Prostate gland (tissue), 2 donors: ENCODE data around the gene GALNT2.

Source experiments
- POLR2A ChIP-seq: fragments of 450-650 bp; IDR thresholded peaks from one replicate; pipeline ENCODE4 v1.6.1; 2016; ENCODE audit warnings: antibody characterized with exemption, mild to moderate bottlenecking
- TF ChIP-seq, protein P1 (sequence below), 4 experiments: fragments of 200-600 bp in 2 of 4; fragments of 450-650 bp in 2 of 4; sonication (generic) in 2 of 4; IDR thresholded peaks; 1 replicate in 3 of 4; 2 replicates in 1 of 4; pipeline ENCODE4 v1.5.1; 2016 to 2019; ENCODE audit warnings: antibody characterized with exemption in 4 of 4, mild to moderate bottlenecking in 2 of 4, moderate library complexity in 2 of 4

DNA sequence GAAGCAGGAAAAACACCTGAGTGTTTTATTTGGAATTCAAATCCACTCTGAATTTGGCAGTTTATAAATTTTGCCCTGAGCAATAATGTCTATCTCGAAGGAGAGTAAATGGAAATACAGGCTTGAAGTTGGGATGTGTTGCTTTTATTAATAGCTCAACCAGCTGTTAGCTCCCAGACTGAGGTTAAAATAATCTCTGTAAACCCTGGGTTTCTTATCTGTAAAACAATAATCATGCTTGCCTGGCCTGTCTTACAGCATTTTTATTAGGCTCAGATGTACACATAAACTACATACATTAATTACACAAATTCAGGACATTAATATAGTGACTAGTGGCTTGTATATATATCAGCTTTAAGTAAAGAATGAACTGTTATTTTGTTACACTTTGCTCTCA lies 148.5 kb downstream of the GALNT2 start:
- TF ChIP-seq, protein P1, sequence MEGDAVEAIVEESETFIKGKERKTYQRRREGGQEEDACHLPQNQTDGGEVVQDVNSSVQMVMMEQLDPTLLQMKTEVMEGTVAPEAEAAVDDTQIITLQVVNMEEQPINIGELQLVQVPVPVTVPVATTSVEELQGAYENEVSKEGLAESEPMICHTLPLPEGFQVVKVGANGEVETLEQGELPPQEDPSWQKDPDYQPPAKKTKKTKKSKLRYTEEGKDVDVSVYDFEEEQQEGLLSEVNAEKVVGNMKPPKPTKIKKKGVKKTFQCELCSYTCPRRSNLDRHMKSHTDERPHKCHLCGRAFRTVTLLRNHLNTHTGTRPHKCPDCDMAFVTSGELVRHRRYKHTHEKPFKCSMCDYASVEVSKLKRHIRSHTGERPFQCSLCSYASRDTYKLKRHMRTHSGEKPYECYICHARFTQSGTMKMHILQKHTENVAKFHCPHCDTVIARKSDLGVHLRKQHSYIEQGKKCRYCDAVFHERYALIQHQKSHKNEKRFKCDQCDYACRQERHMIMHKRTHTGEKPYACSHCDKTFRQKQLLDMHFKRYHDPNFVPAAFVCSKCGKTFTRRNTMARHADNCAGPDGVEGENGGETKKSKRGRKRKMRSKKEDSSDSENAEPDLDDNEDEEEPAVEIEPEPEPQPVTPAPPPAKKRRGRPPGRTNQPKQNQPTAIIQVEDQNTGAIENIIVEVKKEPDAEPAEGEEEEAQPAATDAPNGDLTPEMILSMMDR (IDR thresholded peaks at IDR 0.05) = no peak
- no peak for TF ChIP-seq POLR2A
